Measurements from ENCODE around the gene CHTOP. TPM values are rescaled to one million over a fixed set of nuclear protein-coding genes. Genes with fewer than 3 reads are reported as not detected.
A peak's percentile ranks its signal among the peaks of the same experiment; 100 is the strongest.

CHTOP gene
- total and polyA plus RNA-seq, 2 of the 4 experiments (the other 2 are of a cell fraction), result 33.9 to 50.8 TPM

DNA sequence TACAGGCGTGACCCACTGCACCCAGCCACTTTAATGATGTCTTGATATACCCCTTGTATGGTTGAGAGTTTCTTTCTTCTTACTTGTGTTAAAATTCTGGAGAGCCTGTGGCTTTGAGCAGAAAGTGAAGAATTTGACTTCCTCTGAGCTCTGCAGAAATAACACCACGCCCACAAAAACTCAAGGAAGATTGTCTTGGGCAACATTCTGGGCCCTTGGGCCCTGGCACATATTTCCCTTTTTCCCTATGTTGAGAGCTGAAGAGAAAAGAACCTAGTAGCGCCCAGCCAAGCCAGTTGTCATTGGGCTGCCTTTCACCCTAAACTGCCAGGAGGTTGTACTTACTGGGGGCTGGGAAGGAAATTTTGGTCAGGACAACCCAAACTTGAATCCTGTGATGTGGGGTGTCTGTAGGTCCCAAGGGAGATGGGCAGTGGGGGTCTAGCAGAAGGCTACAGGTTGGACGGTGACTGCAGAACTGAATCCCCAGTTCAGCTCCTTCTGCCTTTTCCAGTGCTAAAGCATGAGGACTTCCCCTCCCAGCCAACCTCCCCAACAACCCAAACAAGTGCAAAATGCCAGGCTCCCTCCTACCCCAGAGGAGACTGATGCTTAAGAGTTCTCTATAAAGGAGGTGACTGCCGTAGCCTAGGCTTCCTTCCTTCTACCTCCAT lies 12.9 kb downstream of the CHTOP start:
- Histone ChIP-seq H3K9ac (ENCODE audit: low read depth, low read length) (no peak overlapping the region), H2BK20ac (ENCODE audit: low read depth, low read length) (no peak overlapping the region), H4K91ac (ENCODE audit: insufficient read depth, low read depth, low read length) (no peak overlapping the region), H3K27ac (ENCODE audit: insufficient read depth, low read length) (no peak overlapping the region), H3K4ac (ENCODE audit: low read depth, low read length) (no peak overlapping the region), H3K9me3 (ENCODE audit: control insufficient read depth, insufficient read depth, low read length) (no peaks in the 10 kb centered on the region), H3K79me1 (ENCODE audit: low read depth in 1 of 2, low read length in 2 of 2) (peaks cover 7 to 40% of the 10 kb centered on the region in 2 experiments; a peak in 3 of 4 replicates), H3K9me1 (ENCODE audit: insufficient read depth, low read length) (peaks cover 6% of the 10 kb centered on the region), H3K4me1 (ENCODE audit: control insufficient read depth, insufficient read depth, low read length) (no peaks in the 10 kb centered on the region), H2AK5ac (ENCODE audit: low read depth, low read length) (no peak overlapping the region), H3K23ac (ENCODE audit: low read depth, low read length) (no peak overlapping the region), H2BK5ac (ENCODE audit: low read depth, low read length, poor library complexity, severe bottlenecking) (no peak overlapping the region), H3K18ac (ENCODE audit: low read depth, low read length) (no peak overlapping the region), H3K14ac (replicated peaks; ENCODE audit: low read depth, low read length) (no peak overlapping the region), H3K36me3 (ENCODE audit: control insufficient read depth, insufficient read depth, low read length) (peaks cover 31% of the 10 kb centered on the region), H2AK9ac (replicated peaks; ENCODE audit: low read depth, low read length, poor library complexity) (no peak overlapping the region), H2BK15ac (ENCODE audit: low read depth, low read length) (no peak overlapping the region), H2BK120ac (ENCODE audit: low read depth, low read length) (no peak overlapping the region), H3K4me3 (ENCODE audit: insufficient read depth, low read depth, low read length) (no peak overlapping the region), H4K20me1 (ENCODE audit: insufficient read depth, low read length) (peaks cover 4% of the 10 kb centered on the region), H3K4me2 (ENCODE audit: low read depth, low read length) (no peak overlapping the region), H3K27me3 (ENCODE audit: control insufficient read depth, insufficient read depth, low read length) (no peaks in the 10 kb centered on the region), H4K8ac (ENCODE audit: low read depth in 2 of 2, low read length in 2 of 2) (no peak overlapping the region), H2AFZ (replicated peaks; ENCODE audit: low read length, poor library complexity) (no peak overlapping the region), H4K5ac (ENCODE audit: low read depth, low read length) (no peak overlapping the region), H3K56ac (ENCODE audit: extremely low read depth, insufficient read depth, low read length) (no peak overlapping the region)
- no TSS peak for BruUV-seq (replicated peaks)
- DNase-seq, result no peak
- ChIA-PET CTCF (interaction anchor here (0.8 kb wide), 1 partner anchor 136 kb away, joined by 5 read pairs; no protein-coding TSS in a partner anchor), POLR2A (ENCODE audit: unreplicated experiment) (interaction anchor here (0.5 kb wide), 1 partner anchor 311 kb away, joined by 4 read pairs; the partner anchor contains the start of gene CRTC2)
- in situ Hi-C loops (cut with MboI; ENCODE audit: low sequenced_read_pairs), result loop anchor here (10.0 kb wide), 1 partner anchor 132 kb away; no protein-coding TSS in a partner anchor
- peak; percentile 16 for ATAC-seq (ENCODE audit: low read depth)
- TF ChIP-seq RCOR1 (IDR thresholded peaks at IDR 0.05; ENCODE audit: insufficient replicate concordance, low read length) (no peak), NFE2L2 (IDR thresholded peaks at IDR 0.05; ENCODE audit: low read depth, low read length) (no peak)
- 100% methylated on average over 1 of the region's 5 CpGs; no CpG with 5 or more reads in 1 of the 2 experiments for WGBS, 2 experiments (ENCODE audit: extremely low coverage in 2 of 2, insufficient read length in 1 of 2)
- intact Hi-C loops (cut with micrococcal nuclease), result no loop called here
- dilution Hi-C loops (cut with HindIII; ENCODE audit: low sequenced_read_pairs, unreplicated experiment), result no loop called here
